Mammary epithelial cell (primary cell): ENCODE results near the gene PLSCR4.

ENCODE experiments used
- EZH2 ChIP-seq: IDR thresholded peaks from 2 replicates; pipeline ENCODE4 v1.6.1; 2012; ENCODE audit warnings: low read length, inconsistent platforms, borderline replicate concordance
- TF ChIP-seq, protein P1 (sequence below), 2 donors: IDR thresholded peaks in 1 of 2; conservative IDR thresholded peaks in 1 of 2; 2 replicates each; pipeline ENCODE4 v1.5.1; 2011 to 2012; ENCODE audit warnings: inconsistent platforms in 2 of 2, low read length in 2 of 2, mild to moderate bottlenecking in 2 of 2, control low read depth in 1 of 2, low read depth in 1 of 2; ENCODE audit not compliant: insufficient read depth in 1 of 2; ENCODE audit errors: extremely low read depth in 1 of 2

DNA sequence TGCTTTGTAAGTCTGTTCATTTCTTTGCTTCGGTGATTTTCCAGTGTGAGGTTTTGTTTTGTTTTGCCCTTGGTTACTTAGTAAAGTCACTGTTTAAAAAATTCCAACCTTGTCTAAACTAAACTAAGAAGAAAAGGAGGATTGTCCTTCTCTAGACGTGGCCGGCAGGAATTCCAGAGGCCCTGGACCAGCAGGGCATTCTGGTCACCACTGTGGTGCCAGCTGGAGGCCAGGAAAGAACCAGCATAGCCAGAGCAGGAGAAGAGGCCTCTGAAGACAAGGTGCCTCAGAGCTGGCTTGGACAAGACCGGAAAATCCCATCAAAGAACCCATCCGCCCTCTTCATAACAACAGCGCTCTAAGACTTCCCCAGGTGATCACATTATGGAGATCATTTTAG is 98.1 kb downstream of the PLSCR4 start:
- TF ChIP-seq, protein P1, sequence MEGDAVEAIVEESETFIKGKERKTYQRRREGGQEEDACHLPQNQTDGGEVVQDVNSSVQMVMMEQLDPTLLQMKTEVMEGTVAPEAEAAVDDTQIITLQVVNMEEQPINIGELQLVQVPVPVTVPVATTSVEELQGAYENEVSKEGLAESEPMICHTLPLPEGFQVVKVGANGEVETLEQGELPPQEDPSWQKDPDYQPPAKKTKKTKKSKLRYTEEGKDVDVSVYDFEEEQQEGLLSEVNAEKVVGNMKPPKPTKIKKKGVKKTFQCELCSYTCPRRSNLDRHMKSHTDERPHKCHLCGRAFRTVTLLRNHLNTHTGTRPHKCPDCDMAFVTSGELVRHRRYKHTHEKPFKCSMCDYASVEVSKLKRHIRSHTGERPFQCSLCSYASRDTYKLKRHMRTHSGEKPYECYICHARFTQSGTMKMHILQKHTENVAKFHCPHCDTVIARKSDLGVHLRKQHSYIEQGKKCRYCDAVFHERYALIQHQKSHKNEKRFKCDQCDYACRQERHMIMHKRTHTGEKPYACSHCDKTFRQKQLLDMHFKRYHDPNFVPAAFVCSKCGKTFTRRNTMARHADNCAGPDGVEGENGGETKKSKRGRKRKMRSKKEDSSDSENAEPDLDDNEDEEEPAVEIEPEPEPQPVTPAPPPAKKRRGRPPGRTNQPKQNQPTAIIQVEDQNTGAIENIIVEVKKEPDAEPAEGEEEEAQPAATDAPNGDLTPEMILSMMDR (conservative IDR thresholded peaks at IDR 0.05 in 1 of 2, IDR thresholded peaks at IDR 0.05 in 1 of 2; ENCODE audit: extremely low read depth in 1 of 2, insufficient read depth in 1 of 2, low read depth in 1 of 2, low read length in 2 of 2), result no peak
- TF ChIP-seq EZH2, result no peak
